HepG2 (cell line): Measurements from ENCODE around the gene NATD1. TPM values are rescaled to one million over a fixed set of nuclear protein-coding genes. Genes with fewer than 3 reads are reported as not detected.

ENCODE experiments used
- ATAC-seq: fragments of 200-7000 bp; cut with Tn5 transposase; 3 replicates; pipeline ENCODE4 v1.9.1; 2020; ENCODE audit warnings: mild to moderate bottlenecking, moderate library complexity
- BruUV-seq: library from RNA; stranded (reverse); fragments of 400-500 nt; replicated peaks from 2 replicates; lab custom pipeline; 2021; lab: Mats Ljungman, UMichigan
- CTCF ChIA-PET: fragments of 300-600 bp; formaldehyde crosslinking; extraction: SDS; loops from one replicate; lab custom pipeline; 2021; ENCODE audit warnings: low total read pairs, inconsistent platforms, low intra/inter-chr PET ratio; lab: Yijun Ruan, JAX
- POLR2A ChIA-PET: fragments of 350-600 bp; sonication (Branson Sonifier 250); formaldehyde crosslinking; loops from one replicate; lab custom pipeline; 2020; ENCODE audit warnings: antibody characterized with exemption, inconsistent platforms; lab: Yijun Ruan, JAX
- DNase-seq: peaks from one replicate; pipeline ENCODE4 v3.0.0-alpha.2; 2015; ENCODE audit warnings: low spot score
- FAIRE-seq: peaks from 3 replicates; lab custom pipeline; 2011; peaks lifted over from hg19 to GRCh38; lab: Jason Lieb, UNC
- H2AFZ ChIP-seq: one replicate; pipeline ENCODE4 v1.6.1; 2011; ENCODE audit warnings: low read length, inconsistent platforms
- H3K27ac ChIP-seq: fragments of 300-600 bp; 3 replicates; pipeline ENCODE4 v1.8.0; 2011; ENCODE audit warnings: mixed run types, mild to moderate bottlenecking, mixed read lengths, low read length, inconsistent platforms; ENCODE audit not compliant: insufficient read depth; ENCODE audit errors: extremely low read length
- H3K27me3 ChIP-seq, 2 experiments: fragments of 200-600 bp in 1 of 2; 2 replicates in 1 of 2; 3 replicates in 1 of 2; pipeline versions ENCODE4 v1.6.0 to v1.8.0; 2011; ENCODE audit warnings: low read length in 2 of 2, mild to moderate bottlenecking in 2 of 2, moderate library complexity in 2 of 2, inconsistent platforms in 1 of 2; ENCODE audit not compliant: insufficient read depth in 2 of 2, control insufficient read depth in 1 of 2
- H3K36me3 ChIP-seq, 2 experiments: fragments of 200-600 bp in 1 of 2; replicated peaks in 1 of 2; 2 replicates in 1 of 2; 3 replicates in 1 of 2; pipeline versions ENCODE4 v1.5.1 to v1.8.0; 2011; ENCODE audit warnings: low read length in 2 of 2, inconsistent platforms in 1 of 2; ENCODE audit not compliant: insufficient read depth in 2 of 2, control insufficient read depth in 1 of 2
- H3K4me1 ChIP-seq: 2 replicates; pipeline ENCODE4 v1.5.1; 2012; ENCODE audit warnings: low read length, inconsistent platforms; ENCODE audit not compliant: insufficient read depth
- H3K4me2 ChIP-seq: 2 replicates; pipeline ENCODE4 v1.6.0; 2011; ENCODE audit warnings: low read depth, low read length, inconsistent platforms
- H3K4me3 ChIP-seq, 3 experiments: fragments of 200-600 bp in 1 of 3; sonication (generic), shearing (Covaris generic) in 1 of 3; replicated peaks in 1 of 3; 2 replicates each; pipeline ENCODE4 v1.5.1; 2011 to 2016; ENCODE audit warnings: low read length in 3 of 3, inconsistent platforms in 2 of 3, low read depth in 2 of 3, mild to moderate bottlenecking in 2 of 3, control low read depth in 1 of 3, mixed read lengths in 1 of 3; ENCODE audit not compliant: insufficient read depth in 1 of 3
- H3K79me2 ChIP-seq: one replicate; pipeline ENCODE4 v1.6.1; 2011; ENCODE audit warnings: low read length, inconsistent platforms; ENCODE audit not compliant: insufficient read depth
- H3K9ac ChIP-seq: 2 replicates; pipeline ENCODE4 v1.6.0; 2011; ENCODE audit warnings: mild to moderate bottlenecking, low read depth, low read length, inconsistent platforms; ENCODE audit not compliant: insufficient read depth
- H3K9me3 ChIP-seq: 2 replicates; pipeline ENCODE4 v1.5.1; 2012; ENCODE audit warnings: mild to moderate bottlenecking, low read length
- H4K20me1 ChIP-seq: 2 replicates; pipeline ENCODE4 v1.6.0; 2011; ENCODE audit warnings: inconsistent platforms, mild to moderate bottlenecking, low read length, moderate library complexity; ENCODE audit not compliant: insufficient read depth
- ARNT2 ChIP-seq: sonication (generic); formaldehyde crosslinking; IDR thresholded peaks from 2 replicates; pipeline ENCODE4 v1.8.0; 2022; ENCODE audit warnings: mild to moderate bottlenecking, low read depth, missing genetic modification reagents, moderate library complexity
- FOXA1 ChIP-seq, 2 experiments: fragments of 450-650 bp in 1 of 2; sonication (generic) in 1 of 2; formaldehyde crosslinking in 1 of 2; IDR thresholded peaks; 2 replicates each; pipeline versions ENCODE4 v1.4.0 to v1.6.1; 2016 to 2020; ENCODE audit warnings: missing genetic modification reagents in 1 of 2
- MEIS2 ChIP-seq: sonication (generic); formaldehyde crosslinking; IDR thresholded peaks from 2 replicates; pipeline ENCODE4 v1.9.0; 2021; ENCODE audit warnings: mild to moderate bottlenecking, missing genetic modification reagents
- SALL2 ChIP-seq: sonication (generic); formaldehyde crosslinking; IDR thresholded peaks from 2 replicates; pipeline ENCODE4 v1.8.1; 2023; ENCODE audit warnings: mild to moderate bottlenecking, missing genetic modification reagents, inconsistent platforms
- TBX3 ChIP-seq: fragments of 450-650 bp; IDR thresholded peaks from 2 replicates; pipeline ENCODE4 v1.6.1; 2017; ENCODE audit warnings: antibody characterized with exemption, mild to moderate bottlenecking, inconsistent platforms, borderline replicate concordance
- ZBTB3 ChIP-seq: sonication (generic); formaldehyde crosslinking; IDR thresholded peaks from 2 replicates; pipeline ENCODE4 v1.4.0; 2020; ENCODE audit warnings: low read depth, mild to moderate bottlenecking, moderate library complexity, missing genetic modification reagents, borderline replicate concordance
- ZNF101 ChIP-seq: sonication (generic); formaldehyde crosslinking; IDR thresholded peaks from 2 replicates; pipeline ENCODE4 v1.4.0; 2020; ENCODE audit warnings: mild to moderate bottlenecking, low read depth, missing genetic modification reagents, borderline replicate concordance
- ZNF136 ChIP-seq: sonication (generic); formaldehyde crosslinking; IDR thresholded peaks from 2 replicates; pipeline ENCODE4 v1.8.1; 2022; ENCODE audit warnings: low read depth, mild to moderate bottlenecking, moderate library complexity, missing genetic modification reagents
- ZNF205 ChIP-seq: IDR thresholded peaks from 2 replicates; pipeline ENCODE4 v1.6.1; 2018; ENCODE audit warnings: missing biosample characterization, missing genetic modification reagents
- ZNF230 ChIP-seq: sonication (generic); formaldehyde crosslinking; IDR thresholded peaks from 2 replicates; pipeline ENCODE4 v1.4.0; 2020; ENCODE audit warnings: mild to moderate bottlenecking, missing genetic modification reagents
- ZNF451 ChIP-seq: sonication (generic); formaldehyde crosslinking; IDR thresholded peaks from 2 replicates; pipeline ENCODE4 v1.5.0; 2020; ENCODE audit warnings: mild to moderate bottlenecking, missing genetic modification reagents
- ZNF598 ChIP-seq: sonication (generic); formaldehyde crosslinking; IDR thresholded peaks from 2 replicates; pipeline ENCODE4 v1.5.1; 2020; ENCODE audit warnings: mild to moderate bottlenecking, missing genetic modification reagents, borderline replicate concordance
- ZNF605 ChIP-seq: sonication (generic); formaldehyde crosslinking; IDR thresholded peaks from 2 replicates; pipeline ENCODE4 v1.8.0; 2022; ENCODE audit warnings: mild to moderate bottlenecking, missing genetic modification reagents
- ZNF660 ChIP-seq: sonication (generic); formaldehyde crosslinking; IDR thresholded peaks from 2 replicates; pipeline ENCODE4 v1.5.1; 2020; ENCODE audit warnings: mild to moderate bottlenecking, low read depth, missing genetic modification reagents, borderline replicate concordance
- WGBS: methylation state at CpG from one replicate; pipeline ENCODE4 v1.1.6; 2017; ENCODE audit warnings: low lambda C conversion rate; 5-methylcytosine and 5-hydroxymethylcytosine counted together
- in situ Hi-C: cut with HindIII; loops from 2 replicates; pipeline ENCODE4 v1.10.0; 2017; ENCODE audit warnings: low pct_unique_long_range_greater_than_20kb; ENCODE audit not compliant: extremely low pct_ligation_motif_present
- intact Hi-C: fragments of 100-400 bp; cut with micrococcal nuclease; formaldehyde crosslinking; loops from one replicate; pipeline ENCODE4 v1.10.0; 2022; ENCODE audit not compliant: unreplicated experiment
- polyA plus RNA-seq, 8 experiments: library from polyadenylated mRNA; depleted of rRNA in 3 of 8; stranded (reverse) in 7 of 8; unstranded in 1 of 8; fragments of >200 nt; fragmentation: Illumina TruSeq in 4 of 8; extraction: Trizol in 4 of 8; gene quantifications; 2 replicates each; pipeline versions ENCODE4 v1.2.1 to v1.2.3, GENCODE V29; 2011 to 2016; ENCODE audit warnings: low read depth in 4 of 8, missing spikeins in 1 of 8, mixed read lengths in 1 of 8; ENCODE audit not compliant: insufficient read depth in 1 of 8
- total RNA-seq, 5 experiments: library from RNA; depleted of rRNA; stranded (reverse); fragments of >200 nt; fragmentation: Illumina TruSeq; extraction: Trizol; gene quantifications; 2 replicates each; pipeline ENCODE4 v1.2.3, GENCODE V29; 2016; ENCODE audit warnings: low read depth in 1 of 5
- TF ChIP-seq, protein P1 (sequence below): sonication (generic); formaldehyde crosslinking; IDR thresholded peaks from 2 replicates; pipeline ENCODE4 v1.4.0; 2020; ENCODE audit warnings: mild to moderate bottlenecking, missing genetic modification reagents
- TF ChIP-seq, protein P2 (sequence below): sonication (generic); formaldehyde crosslinking; IDR thresholded peaks from 2 replicates; pipeline ENCODE4 v1.4.0; 2020; ENCODE audit warnings: missing genetic modification reagents
- TF ChIP-seq, protein P3 (sequence below): sonication (generic); formaldehyde crosslinking; conservative IDR thresholded peaks from 2 replicates; pipeline ENCODE4 v1.8.0; 2022; ENCODE audit warnings: mild to moderate bottlenecking, moderate library complexity, missing genetic modification reagents

Gene NATD1
- total and polyA plus RNA-seq, 2 of the 13 experiments (the other 11 are each of a cell fraction or from before 2014, with no cell fraction given): 0.31 to 2.3 TPM

DNA sequence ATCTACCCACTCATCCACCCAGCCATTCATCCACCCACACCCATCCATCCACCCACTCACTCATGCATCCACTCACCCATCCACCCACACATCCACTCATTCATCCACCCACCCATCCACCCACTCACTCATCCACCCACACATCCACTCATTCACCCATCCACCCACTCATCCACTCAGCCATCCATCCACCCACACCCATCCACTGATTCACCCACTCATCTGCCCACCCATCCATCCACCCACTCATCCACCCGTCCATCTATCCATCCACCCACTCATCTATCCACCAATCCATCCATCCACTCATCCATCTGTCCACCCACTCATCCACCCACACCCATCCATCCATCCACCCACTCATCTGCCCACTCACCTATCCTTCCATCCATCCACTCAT lies 17.3 kb downstream of the NATD1 start:
- Histone ChIP-seq H3K27me3 (no peaks in the 10 kb centered on the region; a peak in 1 of 5 replicates), H4K20me1 (no peaks in the 10 kb centered on the region), H3K9ac (no peak overlapping the region), H3K4me3 (no peak overlapping the region), H3K4me2 (no peak overlapping the region), H3K27ac (no peak overlapping the region), H2AFZ (no peak overlapping the region), H3K36me3 (no peaks in the 10 kb centered on the region), H3K79me2 (no peaks in the 10 kb centered on the region), H3K4me1 (no peaks in the 10 kb centered on the region), H3K9me3 (no peaks in the 10 kb centered on the region)
- CTCF ChIA-PET: no interaction called here
- POLR2A ChIA-PET: no interaction called here
- ATAC-seq (no peak), DNase-seq (no peak), FAIRE-seq (no peak)
- TF ChIP-seq SALL2 (no peak), ARNT2 (CRISPR knock-in tag) (no peak), ZNF598 (CRISPR knock-in tag) (no peak), MEIS2 (CRISPR knock-in tag) (no peak), FOXA1 (IDR thresholded peaks at IDR 0.05) (no peak), FOXA1 (CRISPR knock-in tag; IDR thresholded peaks at IDR 0.05) (no peak), ZNF451 (CRISPR knock-in tag) (no peak), ZNF205 (CRISPR knock-in tag) (no peak), ZNF230 (no peak), ZBTB3 (CRISPR knock-in tag) (no peak), ZNF660 (no peak), ZNF605 (CRISPR knock-in tag) (no peak), ZNF136 (CRISPR knock-in tag) (no peak), ZNF101 (no peak), TBX3 (no peak)
- TF ChIP-seq, protein P1, sequence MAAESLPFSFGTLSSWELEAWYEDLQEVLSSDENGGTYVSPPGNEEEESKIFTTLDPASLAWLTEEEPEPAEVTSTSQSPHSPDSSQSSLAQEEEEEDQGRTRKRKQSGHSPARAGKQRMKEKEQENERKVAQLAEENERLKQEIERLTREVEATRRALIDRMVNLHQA: no peak
- TF ChIP-seq, protein P2, sequence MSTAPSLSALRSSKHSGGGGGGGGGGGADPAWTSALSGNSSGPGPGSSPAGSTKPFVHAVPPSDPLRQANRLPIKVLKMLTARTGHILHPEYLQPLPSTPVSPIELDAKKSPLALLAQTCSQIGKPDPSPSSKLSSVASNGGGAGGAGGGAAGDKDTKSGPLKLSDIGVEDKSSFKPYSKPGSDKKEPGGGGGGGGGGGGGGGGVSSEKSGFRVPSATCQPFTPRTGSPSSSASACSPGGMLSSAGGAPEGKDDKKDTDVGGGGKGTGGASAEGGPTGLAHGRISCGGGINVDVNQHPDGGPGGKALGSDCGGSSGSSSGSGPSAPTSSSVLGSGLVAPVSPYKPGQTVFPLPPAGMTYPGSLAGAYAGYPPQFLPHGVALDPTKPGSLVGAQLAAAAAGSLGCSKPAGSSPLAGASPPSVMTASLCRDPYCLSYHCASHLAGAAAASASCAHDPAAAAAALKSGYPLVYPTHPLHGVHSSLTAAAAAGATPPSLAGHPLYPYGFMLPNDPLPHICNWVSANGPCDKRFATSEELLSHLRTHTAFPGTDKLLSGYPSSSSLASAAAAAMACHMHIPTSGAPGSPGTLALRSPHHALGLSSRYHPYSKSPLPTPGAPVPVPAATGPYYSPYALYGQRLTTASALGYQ: no peak
- TF ChIP-seq, protein P3, sequence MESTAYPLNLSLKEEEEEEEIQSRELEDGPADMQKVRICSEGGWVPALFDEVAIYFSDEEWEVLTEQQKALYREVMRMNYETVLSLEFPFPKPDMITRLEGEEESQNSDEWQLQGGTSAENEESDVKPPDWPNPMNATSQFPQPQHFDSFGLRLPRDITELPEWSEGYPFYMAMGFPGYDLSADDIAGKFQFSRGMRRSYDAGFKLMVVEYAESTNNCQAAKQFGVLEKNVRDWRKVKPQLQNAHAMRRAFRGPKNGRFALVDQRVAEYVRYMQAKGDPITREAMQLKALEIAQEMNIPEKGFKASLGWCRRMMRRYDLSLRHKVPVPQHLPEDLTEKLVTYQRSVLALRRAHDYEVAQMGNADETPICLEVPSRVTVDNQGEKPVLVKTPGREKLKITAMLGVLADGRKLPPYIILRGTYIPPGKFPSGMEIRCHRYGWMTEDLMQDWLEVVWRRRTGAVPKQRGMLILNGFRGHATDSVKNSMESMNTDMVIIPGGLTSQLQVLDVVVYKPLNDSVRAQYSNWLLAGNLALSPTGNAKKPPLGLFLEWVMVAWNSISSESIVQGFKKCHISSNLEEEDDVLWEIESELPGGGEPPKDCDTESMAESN: no peak
- 2% methylated on average over 1 of the region's 1 CpG for WGBS
- in situ Hi-C loops (no loop called here), intact Hi-C loops (no loop called here)
- BruUV-seq: no TSS peak
